Erythroblast (primary cell): ENCODE measurements around the gene PLOD1.

Source experiments
- DNase-seq, 2 experiments: peaks; one replicate each; lab custom pipeline; 2025; lab: John Stamatoyannopoulos, UW
- GATA1 ChIP-seq: IDR thresholded peaks from 2 replicates; pipeline ENCODE4 v1.6.1; 2011; ENCODE audit warnings: low read depth, mild to moderate bottlenecking, control low read depth, low read length, moderate library complexity
- POLR2A ChIP-seq: IDR thresholded peaks from 2 replicates; pipeline ENCODE4 v1.6.1; 2011; ENCODE audit warnings: mild to moderate bottlenecking, low read length

The PLOD1 gene

GRCh38 chr1:12022036-12022435 is 87.5 kb downstream of the PLOD1 start:
- DNase-seq = no peak
- TF ChIP-seq POLR2A (no peak), GATA1 (no peak)
